Measurements from ENCODE around the gene KDELR3.

Gene KDELR3

GRCh38 chr22:38451864-38452263 is 16.0 kb upstream of the KDELR3 start:
- H3K4me3 ChIP-seq (replicated peaks in 1 of 2; ENCODE audit: low read depth in 2 of 2, low read length in 2 of 2) = no peak overlapping the region
- no peak for TF ChIP-seq CTCF (IDR thresholded peaks at IDR 0.05; ENCODE audit: low read depth, low read length)
- no peak for DNase-seq (ENCODE audit: low read depth in 2 of 2)

- peak in 1 of 2 donors; percentile 66 for DNase-seq (ENCODE audit: low read depth in 2 of 2)
- no peak for TF ChIP-seq CTCF (IDR thresholded peaks at IDR 0.05; ENCODE audit: low read depth, low read length)
These were observed 15.4 kb upstream of the KDELR3 start for GRCh38 chr22:38452373-38453065.

GRCh38 chr22:38453066-38453672 is 14.7 kb upstream of the KDELR3 start:
- TF ChIP-seq CTCF (IDR thresholded peaks at IDR 0.05; ENCODE audit: low read depth, low read length) = no peak
- H3K4me3 ChIP-seq (replicated peaks in 1 of 2; ENCODE audit: low read depth in 2 of 2, low read length in 2 of 2) = no peak overlapping the region

More at GRCh38 chr22:38452373-38453065, 15.4 kb upstream of the KDELR3 start:
- H3K4me3 ChIP-seq (replicated peaks in 1 of 2; ENCODE audit: low read depth in 2 of 2, low read length in 2 of 2) = no peak overlapping the region

GRCh38 chr22:38453996-38454352 is 13.9 kb upstream of the KDELR3 start:
- H3K4me3 ChIP-seq (replicated peaks in 1 of 2; ENCODE audit: low read depth in 2 of 2, low read length in 2 of 2) = no peak overlapping the region
- no peak for TF ChIP-seq CTCF (IDR thresholded peaks at IDR 0.05; ENCODE audit: low read depth, low read length)
- no peak for DNase-seq (ENCODE audit: low read depth in 2 of 2)

More at GRCh38 chr22:38453066-38453672, 14.7 kb upstream of the KDELR3 start:
- no peak for DNase-seq (ENCODE audit: low read depth in 2 of 2)

- no peak overlapping the region for H3K4me3 ChIP-seq (replicated peaks in 1 of 2; ENCODE audit: low read depth in 2 of 2, low read length in 2 of 2)
- no peak for TF ChIP-seq CTCF (IDR thresholded peaks at IDR 0.05; ENCODE audit: low read depth, low read length)
- DNase-seq (ENCODE audit: low read depth in 2 of 2) = no peak
These were observed 13.4 kb upstream of the KDELR3 start for GRCh38 chr22:38454353-38455075.

GRCh38 chr22:38455076-38455529 is 12.8 kb upstream of the KDELR3 start, which contains the start of gene KCNJ4:
Gene KCNJ4 (minus strand): TSS chr22:38455199. CDS start chr22:38428132, 27,067 bp downstream.
- peak within 1 kb of the TSS in 1 of 2 donors; percentile 23 for H3K4me3 ChIP-seq (replicated peaks in 1 of 2; ENCODE audit: low read depth in 2 of 2, low read length in 2 of 2)
- no peak for TF ChIP-seq CTCF (IDR thresholded peaks at IDR 0.05; ENCODE audit: low read depth, low read length)
- no peak for DNase-seq (ENCODE audit: low read depth in 2 of 2)
